OCI-LY1 (cell line): ENCODE measurements around the gene ARMC7.

Experiments
- H2AFZ ChIP-seq: fragments of 200-600 bp; sonication (generic), shearing (Covaris generic); 2 replicates; pipeline ENCODE4 v1.6.0; 2014; ENCODE audit warnings: antibody characterized with exemption, mild to moderate bottlenecking, low read length
- H3F3A ChIP-seq: fragments of 200-600 bp; sonication (generic), shearing (Covaris generic); 2 replicates; pipeline ENCODE4 v1.6.0; 2014; ENCODE audit warnings: mild to moderate bottlenecking, antibody characterized with exemption, low read length, moderate library complexity; ENCODE audit not compliant: insufficient read depth
- H3K27ac ChIP-seq: fragments of 200-600 bp; sonication (generic); 2 replicates; pipeline ENCODE4 v1.5.1; 2014; ENCODE audit warnings: low read length, mixed run types, mild to moderate bottlenecking, low read depth; ENCODE audit not compliant: poor library complexity, severe bottlenecking
- H3K27me3 ChIP-seq: fragments of 200-600 bp; sonication (generic); 2 replicates; pipeline ENCODE4 v1.6.0; 2014; ENCODE audit warnings: antibody characterized with exemption, mild to moderate bottlenecking, low read length, moderate library complexity; ENCODE audit not compliant: insufficient read depth
- H3K36me3 ChIP-seq: fragments of 200-600 bp; sonication (generic); 2 replicates; pipeline ENCODE4 v1.6.1; 2014; ENCODE audit warnings: mild to moderate bottlenecking, antibody characterized with exemption, low read length, moderate library complexity, mixed read lengths; ENCODE audit not compliant: insufficient read depth
- H3K4me1 ChIP-seq: fragments of 200-600 bp; sonication (generic); 2 replicates; pipeline ENCODE4 v1.5.1; 2014; ENCODE audit warnings: mild to moderate bottlenecking, low read length, moderate library complexity; ENCODE audit not compliant: insufficient read depth, severe bottlenecking
- H3K4me2 ChIP-seq: fragments of 200-600 bp; sonication (generic), shearing (Covaris generic); 2 replicates; pipeline ENCODE4 v1.6.1; 2014; ENCODE audit warnings: low read length
- H3K4me3 ChIP-seq: fragments of 200-600 bp; sonication (generic); 2 replicates; pipeline ENCODE4 v1.5.1; 2014; ENCODE audit warnings: low read length, low read depth, mild to moderate bottlenecking, mixed read lengths; ENCODE audit not compliant: poor library complexity, severe bottlenecking
- H3K79me2 ChIP-seq: fragments of 200-600 bp; shearing (Covaris generic); 2 replicates; pipeline ENCODE4 v1.6.1; 2016; ENCODE audit warnings: mixed run types, low read length, mixed read lengths; ENCODE audit not compliant: insufficient read depth
- H3K9ac ChIP-seq: fragments of 200-600 bp; sonication (generic), shearing (Covaris generic); 2 replicates; pipeline ENCODE4 v1.6.1; 2014; ENCODE audit warnings: mild to moderate bottlenecking, low read length, mixed read lengths
- H3K9me2 ChIP-seq: fragments of 200-600 bp; sonication (generic), shearing (Covaris generic); 2 replicates; pipeline ENCODE4 v1.6.1; 2014; ENCODE audit warnings: low read depth, mild to moderate bottlenecking, low read length, mixed read lengths
- H3K9me3 ChIP-seq: fragments of 200-600 bp; shearing (Covaris generic); 2 replicates; pipeline ENCODE4 v1.6.1; 2014; ENCODE audit warnings: low read length, mixed read lengths
- H4K20me1 ChIP-seq: fragments of 200-600 bp; sonication (generic), shearing (Covaris generic); 2 replicates; pipeline ENCODE4 v1.6.0; 2016; ENCODE audit warnings: mild to moderate bottlenecking, low read length; ENCODE audit not compliant: insufficient read depth
- EZH2 ChIP-seq: fragments of 200-600 bp; sonication (generic), shearing (Covaris generic); IDR thresholded peaks from 2 replicates; pipeline ENCODE4 v1.8.0; 2017; ENCODE audit warnings: borderline replicate concordance, mixed run types, mild to moderate bottlenecking, antibody characterized with exemption, low read length, moderate library complexity, mixed read lengths
- TF ChIP-seq, protein P1 (sequence below): fragments of 200-600 bp; sonication (generic), shearing (Covaris generic); IDR thresholded peaks from 2 replicates; pipeline ENCODE4 v1.5.1; 2017; ENCODE audit warnings: mild to moderate bottlenecking, antibody characterized with exemption, low read length, moderate library complexity, mixed read lengths

Gene ARMC7

DNA sequence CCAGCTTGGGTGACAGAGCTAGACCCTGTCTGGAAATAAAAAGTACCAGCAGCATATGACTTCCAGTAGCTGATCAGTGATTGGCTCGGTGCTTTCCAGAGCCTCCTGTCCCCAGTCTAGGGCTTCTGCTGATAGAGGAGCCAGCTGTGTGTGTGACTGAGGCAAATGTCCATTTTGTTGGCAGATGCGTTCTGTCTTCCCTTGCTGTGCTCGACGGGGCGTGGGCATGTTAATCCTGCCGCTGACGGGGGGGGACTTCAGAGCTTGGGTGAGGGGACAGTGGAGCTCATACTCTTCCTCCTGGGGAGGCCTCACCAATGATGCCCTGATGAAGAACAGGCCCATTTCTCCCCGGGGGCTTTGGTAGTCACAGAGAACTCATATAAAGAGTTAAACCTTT is 48.2 kb upstream of the ARMC7 start:
- no peaks in the 10 kb centered on the region for H3K9me2 ChIP-seq
- H3K4me3 ChIP-seq: no peak overlapping the region
- H3K27ac ChIP-seq: no peak overlapping the region
- H3K4me1 ChIP-seq: no peaks in the 10 kb centered on the region
- TF ChIP-seq, protein P1, sequence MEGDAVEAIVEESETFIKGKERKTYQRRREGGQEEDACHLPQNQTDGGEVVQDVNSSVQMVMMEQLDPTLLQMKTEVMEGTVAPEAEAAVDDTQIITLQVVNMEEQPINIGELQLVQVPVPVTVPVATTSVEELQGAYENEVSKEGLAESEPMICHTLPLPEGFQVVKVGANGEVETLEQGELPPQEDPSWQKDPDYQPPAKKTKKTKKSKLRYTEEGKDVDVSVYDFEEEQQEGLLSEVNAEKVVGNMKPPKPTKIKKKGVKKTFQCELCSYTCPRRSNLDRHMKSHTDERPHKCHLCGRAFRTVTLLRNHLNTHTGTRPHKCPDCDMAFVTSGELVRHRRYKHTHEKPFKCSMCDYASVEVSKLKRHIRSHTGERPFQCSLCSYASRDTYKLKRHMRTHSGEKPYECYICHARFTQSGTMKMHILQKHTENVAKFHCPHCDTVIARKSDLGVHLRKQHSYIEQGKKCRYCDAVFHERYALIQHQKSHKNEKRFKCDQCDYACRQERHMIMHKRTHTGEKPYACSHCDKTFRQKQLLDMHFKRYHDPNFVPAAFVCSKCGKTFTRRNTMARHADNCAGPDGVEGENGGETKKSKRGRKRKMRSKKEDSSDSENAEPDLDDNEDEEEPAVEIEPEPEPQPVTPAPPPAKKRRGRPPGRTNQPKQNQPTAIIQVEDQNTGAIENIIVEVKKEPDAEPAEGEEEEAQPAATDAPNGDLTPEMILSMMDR: no peak
- TF ChIP-seq EZH2: no peak
- no peaks in the 10 kb centered on the region for H3F3A ChIP-seq
- H3K27me3 ChIP-seq: no peaks in the 10 kb centered on the region
- no peaks in the 10 kb centered on the region for H3K79me2 ChIP-seq
- H3K36me3 ChIP-seq: peaks cover 32% of the 10 kb centered on the region
- no peak overlapping the region for H3K4me2 ChIP-seq
- H4K20me1 ChIP-seq: no peaks in the 10 kb centered on the region
- H2AFZ ChIP-seq: no peak overlapping the region
- H3K9ac ChIP-seq: no peak overlapping the region
- H3K9me3 ChIP-seq: no peaks in the 10 kb centered on the region

DNA sequence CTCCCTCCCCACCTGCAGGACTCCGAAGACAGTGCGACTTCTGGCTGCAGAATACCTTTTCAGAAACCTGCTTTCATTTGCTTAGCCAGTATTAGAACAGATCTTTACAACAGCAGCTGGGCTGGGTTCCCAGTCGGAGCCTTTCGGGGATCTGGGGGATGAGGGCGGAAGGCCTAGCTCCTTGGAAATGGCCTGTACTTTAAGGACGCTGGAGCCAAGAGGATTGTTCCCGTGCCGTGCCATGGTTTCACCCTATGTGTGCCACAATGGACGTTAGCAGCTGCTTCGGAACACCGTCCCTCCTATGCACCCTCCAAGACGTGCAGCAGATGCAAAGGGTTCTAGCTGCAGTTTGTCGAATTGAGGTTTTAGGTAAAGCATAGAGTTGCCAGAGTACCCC is 46.6 kb upstream of the ARMC7 start:
- Histone ChIP-seq H3F3A (no peaks in the 10 kb centered on the region), H3K9me3 (no peaks in the 10 kb centered on the region), H2AFZ (no peak overlapping the region), H3K9me2 (no peaks in the 10 kb centered on the region), H3K79me2 (no peaks in the 10 kb centered on the region), H3K4me2 (no peak overlapping the region), H3K4me3 (no peak overlapping the region), H3K4me1 (no peaks in the 10 kb centered on the region), H4K20me1 (no peaks in the 10 kb centered on the region), H3K27ac (no peak overlapping the region), H3K27me3 (no peaks in the 10 kb centered on the region), H3K36me3 (peaks cover 31% of the 10 kb centered on the region), H3K9ac (no peak overlapping the region)
- no peak for TF ChIP-seq EZH2
- TF ChIP-seq, protein P1: no peak

DNA sequence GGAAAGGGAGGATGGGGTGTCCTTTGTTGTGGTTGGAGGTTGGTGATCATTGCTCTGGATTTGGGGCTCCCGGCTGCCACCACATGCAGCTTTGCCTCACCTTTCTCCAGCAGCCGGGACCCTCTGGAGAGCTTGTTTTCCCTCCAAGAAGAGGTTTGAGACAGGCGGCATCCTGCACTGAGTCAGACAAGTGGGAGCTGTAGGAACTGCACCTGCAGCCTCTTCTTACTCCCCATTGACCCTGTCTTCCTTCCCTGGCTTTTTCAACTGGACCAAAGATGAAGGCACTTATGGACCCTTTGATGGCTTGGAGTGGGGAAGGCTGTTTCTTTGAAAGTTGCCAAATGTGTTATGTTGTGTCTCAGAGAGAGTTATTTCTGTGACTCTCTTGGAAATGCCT is 46.1 kb upstream of the ARMC7 start:
- H3K9ac ChIP-seq: no peak overlapping the region
- H4K20me1 ChIP-seq: no peaks in the 10 kb centered on the region
- H3K4me2 ChIP-seq: no peak overlapping the region
- no peak overlapping the region for H2AFZ ChIP-seq
- TF ChIP-seq, protein P1: no peak
- TF ChIP-seq EZH2: no peak
- no peak overlapping the region for H3K27ac ChIP-seq
- no peak overlapping the region for H3K4me3 ChIP-seq
- H3K4me1 ChIP-seq: no peaks in the 10 kb centered on the region
- no peaks in the 10 kb centered on the region for H3K79me2 ChIP-seq
- no peaks in the 10 kb centered on the region for H3K27me3 ChIP-seq
- no peaks in the 10 kb centered on the region for H3K9me2 ChIP-seq
- no peaks in the 10 kb centered on the region for H3K9me3 ChIP-seq
- H3K36me3 ChIP-seq: peaks cover 31% of the 10 kb centered on the region
- H3F3A ChIP-seq: no peaks in the 10 kb centered on the region
